Stimulated activated CD8-positive, alpha-beta memory T cell treated with anti-CD3 and anti-CD28 coated beads, Interleukin-12 subunit alpha, Interleukin-12 subunit beta, amount 100 ng/mL, for 24 hours (primary cell): Measurements from ENCODE around the gene GRK5.
"Not testable (repeated sequence)": the region's sequence is repeated elsewhere in the genome, so short reads cannot be mapped to it uniquely, and the experiment has no call there.

ENCODE experiments used
- DNase-seq: peaks from one replicate; pipeline ENCODE4 v3.0.0-alpha.2; 2020; ENCODE audit errors: extremely low read depth

The GRK5 gene

GRCh38 chr10:119250641-119251314 is 43.4 kb downstream of the GRK5 start:
- DNase-seq, result no peak

GRCh38 chr10:119251315-119251708 is 43.9 kb downstream of the GRK5 start:
- DNase-seq, result no peak

- no peak for DNase-seq
Observed at GRCh38 chr10:119252051-119252465, 44.7 kb downstream of the GRK5 start.

GRCh38 chr10:119252470-119253151 is 45.2 kb downstream of the GRK5 start:
- no peak for DNase-seq

- no peak for DNase-seq
Observed at GRCh38 chr10:119253433-119254174, 46.2 kb downstream of the GRK5 start.

- no peak for DNase-seq
Observed at GRCh38 chr10:119254335-119254734, 47.0 kb downstream of the GRK5 start.

GRCh38 chr10:119256030-119256429 is 48.7 kb downstream of the GRK5 start:
- no peak for DNase-seq

- no peak for DNase-seq
Observed at GRCh38 chr10:119256897-119257296, 49.5 kb downstream of the GRK5 start.

GRCh38 chr10:119257899-119258419 is 50.6 kb downstream of the GRK5 start:
- no peak for DNase-seq

- DNase-seq, result no peak
Observed at GRCh38 chr10:119259345-119259744, 52.0 kb downstream of the GRK5 start.

- not testable (repeated sequence) for DNase-seq
Observed at GRCh38 chr10:119261016-119261415, 53.6 kb downstream of the GRK5 start.

GRCh38 chr10:119263951-119264617 is 56.7 kb downstream of the GRK5 start:
- DNase-seq, result no peak

GRCh38 chr10:119265691-119266090 is 58.3 kb downstream of the GRK5 start:
- DNase-seq, result no peak

GRCh38 chr10:119267384-119267783 is 60.0 kb downstream of the GRK5 start:
- no peak for DNase-seq

- no peak for DNase-seq
Observed at GRCh38 chr10:119268428-119268827, 61.1 kb downstream of the GRK5 start.

GRCh38 chr10:119268871-119269506 is 61.6 kb downstream of the GRK5 start:
- DNase-seq, result peak; percentile 32

- no peak for DNase-seq
Observed at GRCh38 chr10:119269737-119270136, 62.4 kb downstream of the GRK5 start.

- no peak for DNase-seq
Observed at GRCh38 chr10:119270762-119271366, 63.5 kb downstream of the GRK5 start.

GRCh38 chr10:119272338-119272734 is 65.0 kb downstream of the GRK5 start:
- not testable (repeated sequence) for DNase-seq

- DNase-seq, result no peak
Observed at GRCh38 chr10:119272736-119273135, 65.4 kb downstream of the GRK5 start.

GRCh38 chr10:119273413-119273812 is 66.0 kb downstream of the GRK5 start:
- DNase-seq, result no peak
